Measurements from ENCODE around the gene SNORC. TPM values are rescaled to one million over a fixed set of nuclear protein-coding genes. Genes with fewer than 3 reads are reported as not detected.

Gene SNORC
- total RNA-seq, 1 donor from 2014 or later = 1.1 TPM

- peak; percentile 66 for DNase-seq (ENCODE audit: low spot score)
- intact Hi-C loops (cut with DNase I) = no loop called here
Observed at GRCh38 chr2:232879618-232880494, 9.8 kb downstream of the SNORC start.

DNA sequence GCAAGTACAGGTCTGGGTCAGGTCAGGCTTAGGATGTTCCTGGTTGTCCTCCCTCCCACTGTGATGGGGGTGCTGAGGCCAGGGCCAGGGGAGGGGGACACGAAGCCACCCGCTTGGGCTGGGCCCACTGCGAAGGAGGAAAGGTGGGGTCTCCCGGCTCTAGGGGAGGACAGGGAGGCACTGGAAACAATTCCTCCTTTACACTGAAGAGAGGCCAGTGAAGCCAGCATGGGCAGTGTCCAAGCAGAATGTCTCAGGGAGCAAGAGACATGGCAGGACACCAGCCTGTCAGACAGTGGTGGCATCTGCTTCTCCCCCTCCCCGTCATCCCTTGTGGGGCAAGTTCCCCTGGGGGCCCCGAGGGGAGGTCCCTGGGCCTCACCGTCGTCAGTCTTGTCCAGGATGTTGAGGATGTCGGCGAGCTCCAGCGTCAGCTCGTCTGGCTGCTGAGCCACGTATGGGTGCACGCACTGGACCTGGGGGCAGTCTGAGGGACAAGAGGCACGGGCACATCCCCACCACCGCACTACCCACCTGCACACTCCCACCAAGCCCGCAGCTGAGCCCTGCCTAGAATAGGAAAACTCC lies 10.8 kb downstream of the SNORC start:
- DNase-seq (ENCODE audit: low spot score) = no peak
- intact Hi-C loops (cut with DNase I) = no loop called here

GRCh38 chr2:232882085-232882484 lies 12.0 kb downstream of the SNORC start:
- peak; percentile 62 for DNase-seq (ENCODE audit: low spot score)
- intact Hi-C loops (cut with DNase I) = no loop called here

DNA sequence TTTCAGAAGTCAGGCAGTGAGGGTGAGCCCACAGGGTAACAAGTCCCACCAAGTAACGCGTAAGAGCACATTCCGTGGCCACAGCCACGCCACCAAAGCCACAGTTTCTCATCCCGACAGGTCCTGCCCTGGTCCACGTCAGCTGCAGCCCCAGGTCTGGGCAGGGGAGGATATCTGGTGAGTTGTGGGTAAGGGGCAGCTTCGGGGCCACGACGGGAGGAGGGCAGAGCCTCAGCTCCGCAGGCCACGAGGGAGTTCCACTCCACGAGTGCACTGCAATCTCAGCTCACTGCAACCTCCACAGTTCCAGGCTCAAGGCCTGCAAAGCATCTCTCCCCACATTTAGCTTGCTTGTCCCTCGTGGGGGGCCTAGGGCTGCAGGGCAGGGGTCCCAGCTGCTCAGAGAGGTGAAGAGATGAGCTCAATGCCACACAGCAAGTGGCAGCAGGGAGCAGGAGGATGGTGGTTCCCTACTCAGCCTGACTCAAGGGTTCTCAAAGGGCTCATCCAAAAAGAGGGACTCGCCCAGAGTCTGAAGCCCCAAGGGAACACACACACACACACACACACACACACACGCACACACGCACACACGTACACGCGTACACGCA lies 12.5 kb downstream of the SNORC start:
- peak; percentile 31 for DNase-seq (ENCODE audit: low spot score)
- intact Hi-C loops (cut with DNase I) = no loop called here

DNA sequence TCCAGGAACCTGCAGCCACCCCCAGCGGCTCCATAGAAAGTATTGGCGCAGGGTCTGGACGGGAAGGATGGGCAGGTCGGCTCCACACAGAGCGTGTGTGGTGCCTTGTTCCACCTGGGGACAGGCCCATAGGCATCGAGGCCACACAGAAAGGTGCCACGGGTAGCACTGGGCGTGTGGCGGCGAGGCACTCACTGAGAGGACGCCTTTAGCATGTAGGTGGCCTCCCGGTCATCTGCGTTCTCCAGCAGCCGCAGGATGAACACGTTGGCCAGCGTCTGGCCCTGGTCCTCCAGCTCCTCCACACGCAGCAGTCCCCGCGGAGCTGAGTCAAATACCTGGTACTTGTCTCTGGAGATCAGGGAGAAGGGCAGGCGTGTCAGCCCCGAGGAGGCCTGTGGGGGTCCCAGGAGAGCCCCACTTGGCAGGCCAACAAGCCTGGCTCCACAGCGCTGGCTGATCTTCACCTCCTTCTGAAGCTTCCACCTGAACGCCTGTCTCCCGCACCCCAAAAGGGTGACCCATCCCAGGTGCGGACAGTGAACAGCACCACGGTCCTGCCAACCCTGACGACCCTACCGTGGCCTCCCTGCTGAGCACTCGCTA lies 13.2 kb downstream of the SNORC start:
- peak; percentile 65 for DNase-seq (ENCODE audit: low spot score)
- intact Hi-C loops (cut with DNase I) = no loop called here

DNA sequence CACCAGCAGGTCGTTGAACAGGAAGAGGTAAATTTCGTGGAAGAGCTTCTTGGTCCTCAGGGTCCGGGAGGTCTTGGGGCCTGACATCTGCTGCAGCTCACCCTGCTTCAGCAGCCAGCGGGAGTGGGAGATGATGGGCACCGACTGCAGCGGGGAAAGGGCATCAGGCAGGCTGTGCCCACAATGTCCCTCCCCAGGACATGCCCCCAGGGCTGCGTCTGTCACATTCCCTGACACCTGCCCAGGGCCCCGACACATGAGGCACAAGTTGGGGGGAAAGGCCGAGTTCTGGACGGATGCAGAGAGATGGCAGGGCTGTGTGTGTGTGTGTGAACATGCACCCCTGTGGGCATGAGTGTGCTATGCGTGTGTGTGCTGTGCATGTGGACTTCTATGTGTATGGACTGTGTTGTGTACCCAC lies 13.9 kb downstream of the SNORC start:
- intact Hi-C loops (cut with DNase I) = no loop called here
- peak; percentile 70 for DNase-seq (ENCODE audit: low spot score)

DNA sequence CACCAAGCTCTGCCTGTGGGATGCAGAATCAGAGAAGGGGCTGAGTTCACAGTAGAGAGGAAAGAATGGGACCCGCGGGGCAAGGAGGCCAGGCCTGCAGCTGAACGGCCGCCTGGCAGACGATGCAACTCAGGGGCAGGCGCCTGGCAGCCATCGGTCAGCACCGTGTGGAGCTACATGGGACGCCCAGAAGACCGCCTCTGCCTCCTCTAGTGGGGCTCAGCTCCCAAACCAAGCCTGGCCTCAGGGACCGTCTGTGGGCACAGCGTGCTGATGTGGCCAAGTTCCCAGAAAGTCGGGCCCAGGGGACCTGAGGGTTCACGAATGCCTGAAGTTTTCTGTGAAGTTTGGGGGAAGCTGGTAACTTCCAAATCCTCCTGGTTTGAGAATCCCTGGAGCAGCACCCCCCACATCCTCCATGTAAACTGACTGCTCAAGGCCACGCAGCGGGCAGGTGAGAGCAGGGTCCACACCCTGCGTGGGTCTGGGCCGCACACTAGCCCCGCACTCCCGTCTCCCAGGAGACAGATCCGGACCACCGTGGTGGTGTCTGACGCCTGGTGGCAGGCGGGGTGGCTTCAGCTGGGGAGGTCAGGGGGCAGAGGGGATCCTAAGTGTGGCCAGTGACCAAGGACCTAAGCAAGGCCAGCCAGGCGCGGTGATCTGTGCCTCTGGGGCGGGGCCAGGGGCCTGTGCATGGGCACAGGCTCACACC lies 14.6 kb downstream of the SNORC start:
- intact Hi-C loops (cut with DNase I) = no loop called here
- DNase-seq (ENCODE audit: low spot score) = peak; percentile 70

GRCh38 chr2:232885264-232885961 lies 15.3 kb downstream of the SNORC start:
- DNase-seq (ENCODE audit: low spot score) = peak; percentile 33
- intact Hi-C loops (cut with DNase I) = no loop called here

DNA sequence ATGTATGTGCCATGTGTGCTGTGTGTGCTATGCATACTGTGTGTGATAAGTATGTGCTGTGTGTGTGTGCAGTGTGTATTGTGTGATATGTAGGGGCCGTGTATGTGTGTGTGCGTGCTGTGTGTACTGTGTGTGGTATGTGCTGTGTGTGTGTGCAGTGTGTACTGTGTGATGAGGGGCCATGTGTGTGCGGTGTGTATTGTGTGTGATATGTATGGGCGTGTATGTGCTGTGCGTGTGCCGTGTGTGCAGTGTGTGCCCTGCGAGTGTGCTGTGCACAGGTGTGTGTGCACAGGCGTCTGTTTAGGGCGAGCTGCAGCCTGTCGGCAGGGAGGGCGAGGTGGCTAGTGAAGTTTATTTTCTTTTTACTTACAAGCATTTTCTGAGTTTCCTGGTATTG lies 16.1 kb downstream of the SNORC start:
- peak; percentile 22 for DNase-seq (ENCODE audit: low spot score)
- intact Hi-C loops (cut with DNase I) = no loop called here

GRCh38 chr2:232886632-232887031 lies 16.6 kb downstream of the SNORC start:
- DNase-seq (ENCODE audit: low spot score) = peak; percentile 15
- intact Hi-C loops (cut with DNase I) = no loop called here

- DNase-seq (ENCODE audit: low spot score) = peak; percentile 44
Observed at GRCh38 chr2:232887171-232887850, 17.2 kb downstream of the SNORC start.

GRCh38 chr2:232888099-232888836 lies 18.2 kb downstream of the SNORC start:
- intact Hi-C loops (cut with DNase I) = no loop called here
- peak; percentile 31 for DNase-seq (ENCODE audit: low spot score)

More at GRCh38 chr2:232887171-232887850, 17.2 kb downstream of the SNORC start:
- intact Hi-C loops (cut with DNase I) = no loop called here

DNA sequence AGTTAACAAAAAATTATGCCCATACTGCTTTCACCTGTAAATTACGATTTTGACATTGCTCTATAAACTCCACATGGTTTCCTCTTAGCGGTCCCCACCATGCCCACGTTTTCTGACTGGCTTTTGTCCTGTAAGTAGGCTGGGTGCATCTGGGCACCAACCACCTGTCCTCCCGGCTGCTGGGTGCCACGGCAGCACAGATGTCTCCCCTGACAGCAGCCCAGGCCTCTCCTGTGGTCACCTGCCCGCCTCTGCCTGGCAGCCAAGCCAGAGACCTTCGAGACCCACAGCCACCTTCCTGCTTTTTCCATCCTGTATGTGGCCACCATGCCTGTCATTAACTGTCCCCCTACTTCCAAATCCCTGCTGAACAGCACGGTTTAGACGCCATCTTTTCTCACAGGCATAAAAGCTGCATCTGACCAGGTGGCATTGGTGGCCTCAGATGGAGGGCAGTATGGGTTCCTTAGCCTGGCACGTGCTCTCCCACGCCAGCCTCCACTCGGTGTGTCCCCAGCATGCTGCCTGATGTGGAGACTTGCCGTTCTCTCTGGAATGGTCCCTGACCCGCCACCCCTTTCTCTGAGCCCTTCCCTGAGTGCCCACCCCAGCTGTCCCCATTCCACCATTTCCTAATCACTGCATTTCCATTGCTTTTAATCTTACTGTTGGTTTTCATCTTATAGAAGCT lies 18.9 kb downstream of the SNORC start:
- intact Hi-C loops (cut with DNase I) = no loop called here
- DNase-seq (ENCODE audit: low spot score) = peak; percentile 63

GRCh38 chr2:232889876-232890401 lies 19.9 kb downstream of the SNORC start:
- intact Hi-C loops (cut with DNase I) = no loop called here
- DNase-seq (ENCODE audit: low spot score) = peak; percentile 58

- DNase-seq (ENCODE audit: low spot score) = peak; percentile 20
- intact Hi-C loops (cut with DNase I) = no loop called here
Observed at GRCh38 chr2:232890536-232890895, 20.5 kb downstream of the SNORC start.

DNA sequence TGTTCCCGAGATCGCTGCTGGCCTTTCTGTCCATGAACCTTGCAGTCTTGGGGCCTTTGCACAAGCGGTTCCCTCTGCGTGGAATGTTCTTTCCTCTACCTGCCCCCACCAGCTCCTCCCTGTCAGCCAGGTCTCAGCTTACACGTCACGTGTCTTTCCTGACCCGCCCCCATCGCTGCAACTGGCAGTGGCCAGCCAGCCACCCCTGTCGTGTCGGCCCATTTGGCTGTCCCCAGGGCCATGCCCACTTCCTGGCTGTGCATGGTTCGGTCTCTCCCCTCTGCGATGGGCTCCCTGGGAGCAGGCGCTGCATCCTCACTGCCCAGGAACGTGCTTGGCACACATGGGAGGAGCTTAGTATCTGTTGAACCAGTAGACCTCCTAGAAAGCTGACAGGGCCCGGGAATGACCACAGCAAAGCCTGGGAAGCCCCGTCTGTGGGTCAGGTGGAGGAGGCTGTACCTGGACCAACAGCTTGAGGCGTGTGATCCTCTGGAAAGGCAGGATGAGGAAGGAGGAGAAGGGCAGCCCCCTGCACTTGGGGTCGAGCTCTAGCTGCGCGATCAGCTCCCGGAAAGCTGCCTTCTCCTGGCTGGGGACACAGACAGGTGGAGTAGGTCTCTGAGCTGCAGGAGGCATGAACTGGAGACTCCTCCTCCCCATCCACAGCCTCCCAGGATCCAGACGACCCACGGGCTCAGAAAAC lies 21.0 kb downstream of the SNORC start:
- intact Hi-C loops (cut with DNase I) = no loop called here
- DNase-seq (ENCODE audit: low spot score) = peak; percentile 67

All from cardiac septum (tissue), 1 donor.